GOT3 (cell line): ENCODE results near the gene HECW1.

Source experiments
- DNase-seq: peaks from one replicate; lab custom pipeline; 2025; ENCODE audit warnings: mixed read lengths; lab: John Stamatoyannopoulos, UW

Gene HECW1

DNA sequence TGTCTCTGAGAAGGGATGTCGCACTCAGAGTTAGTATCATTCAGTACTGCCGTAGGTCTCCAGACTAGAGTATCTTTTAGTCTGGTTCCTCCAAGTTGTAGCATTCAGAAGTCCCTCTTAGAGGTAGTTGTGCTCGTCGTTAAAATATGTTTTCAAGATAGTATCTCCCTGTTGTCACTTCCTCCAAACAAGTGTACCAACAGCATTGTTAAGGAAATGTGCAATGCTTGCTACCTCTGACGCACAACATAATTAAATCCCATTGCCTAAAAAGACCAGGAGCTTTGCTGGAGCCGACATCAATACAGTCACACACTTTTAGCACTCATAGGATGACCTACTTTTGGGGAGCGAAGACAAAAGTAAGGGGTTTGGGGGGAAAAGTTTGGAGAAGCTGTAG lies 390.5 kb downstream of the HECW1 start:
- no peak for DNase-seq

DNA sequence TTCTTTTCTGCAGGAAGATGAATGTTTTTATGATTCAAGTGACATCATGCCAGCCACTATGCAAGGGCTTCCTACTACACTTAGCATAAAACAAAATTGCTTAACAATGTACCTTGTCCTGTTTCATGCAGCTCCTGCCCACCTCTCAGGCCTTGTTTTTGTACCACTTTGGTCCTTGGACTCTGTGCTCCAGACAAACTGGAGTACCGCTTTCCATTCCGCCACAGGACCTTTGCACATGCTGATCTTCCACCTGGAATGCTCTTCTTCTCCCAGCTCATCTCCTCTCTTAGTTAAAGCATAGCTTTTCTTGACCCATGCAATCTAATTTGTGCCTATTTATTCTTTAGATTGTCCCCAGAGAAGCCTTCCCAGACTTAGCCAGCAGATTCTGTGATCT lies 393.0 kb downstream of the HECW1 start:
- no peak for DNase-seq

DNA sequence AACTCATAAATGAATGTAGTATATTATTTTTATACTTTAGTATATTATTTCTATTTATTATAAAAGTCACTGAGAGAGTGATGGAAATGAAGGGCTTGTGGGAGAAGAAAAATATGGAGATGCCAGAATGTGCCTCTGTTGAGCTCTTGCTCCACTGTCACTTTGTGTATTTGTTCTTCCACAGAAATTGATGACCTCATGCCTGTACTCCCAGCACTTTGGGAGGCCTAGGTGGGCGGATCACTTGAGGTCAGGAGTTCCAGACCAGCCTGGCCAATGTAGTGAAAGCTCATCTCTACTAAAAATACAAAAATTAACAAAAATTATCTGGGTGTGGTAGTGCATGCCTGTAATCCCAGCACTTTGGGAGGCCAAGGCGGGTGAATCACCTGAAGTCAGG lies 394.0 kb downstream of the HECW1 start:
- DNase-seq = no peak

DNA sequence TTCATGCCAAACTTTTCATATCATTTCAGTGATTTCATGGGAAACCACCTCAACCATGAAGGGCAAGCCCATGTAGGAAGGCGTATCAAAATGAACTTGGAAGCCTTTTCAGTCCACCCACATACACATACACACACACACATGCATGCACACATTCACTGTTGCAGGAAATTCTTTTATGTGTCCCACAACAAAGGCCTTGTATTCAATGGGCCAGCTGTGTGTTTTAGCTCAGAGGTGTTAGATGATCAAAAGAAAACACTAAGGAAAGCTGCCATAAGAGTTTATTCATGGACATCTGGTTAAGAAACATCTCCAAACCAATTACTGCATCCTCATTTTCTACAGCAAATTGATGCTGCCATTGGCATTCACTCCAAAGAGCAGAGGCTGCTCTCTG lies 396.0 kb downstream of the HECW1 start:
- no peak for DNase-seq

DNA sequence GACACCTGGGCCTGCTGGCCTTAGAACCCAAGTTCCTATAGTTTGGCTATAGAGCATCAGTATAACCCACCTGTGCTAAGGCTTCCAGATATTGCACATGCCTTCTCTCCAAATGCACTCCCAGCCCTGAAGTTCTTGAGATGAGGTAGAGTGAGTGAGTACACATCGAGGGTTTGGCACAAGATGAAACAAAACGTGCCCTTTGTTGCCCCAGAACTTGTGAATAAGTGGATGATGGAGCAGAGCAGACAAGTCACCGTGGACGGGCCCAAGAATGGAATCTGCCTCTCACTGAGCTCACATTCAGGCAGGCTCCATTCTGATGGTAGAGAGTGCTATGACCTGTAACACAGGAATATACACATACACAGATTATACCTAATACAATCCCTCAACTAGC lies 397.5 kb downstream of the HECW1 start:
- DNase-seq = no peak

DNA sequence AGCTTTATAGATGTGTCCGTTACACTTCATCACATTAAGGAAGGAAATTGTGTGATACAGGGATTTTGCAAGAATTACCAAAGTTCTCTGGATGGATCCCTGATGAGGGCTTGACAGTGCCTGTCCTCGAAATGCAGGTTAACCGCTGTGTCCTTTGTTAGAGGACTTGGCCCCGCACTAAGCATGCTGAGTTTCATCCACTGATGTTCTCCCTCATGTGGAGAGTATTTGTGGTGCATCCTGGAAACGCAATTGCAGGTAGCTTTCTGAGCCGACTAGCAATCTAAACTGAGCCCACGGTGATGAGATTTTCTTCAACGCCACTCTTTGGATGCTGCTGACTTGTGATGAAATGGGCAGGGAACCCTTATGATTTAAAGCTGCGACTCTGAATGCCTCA lies 398.6 kb downstream of the HECW1 start:
- DNase-seq = no peak

DNA sequence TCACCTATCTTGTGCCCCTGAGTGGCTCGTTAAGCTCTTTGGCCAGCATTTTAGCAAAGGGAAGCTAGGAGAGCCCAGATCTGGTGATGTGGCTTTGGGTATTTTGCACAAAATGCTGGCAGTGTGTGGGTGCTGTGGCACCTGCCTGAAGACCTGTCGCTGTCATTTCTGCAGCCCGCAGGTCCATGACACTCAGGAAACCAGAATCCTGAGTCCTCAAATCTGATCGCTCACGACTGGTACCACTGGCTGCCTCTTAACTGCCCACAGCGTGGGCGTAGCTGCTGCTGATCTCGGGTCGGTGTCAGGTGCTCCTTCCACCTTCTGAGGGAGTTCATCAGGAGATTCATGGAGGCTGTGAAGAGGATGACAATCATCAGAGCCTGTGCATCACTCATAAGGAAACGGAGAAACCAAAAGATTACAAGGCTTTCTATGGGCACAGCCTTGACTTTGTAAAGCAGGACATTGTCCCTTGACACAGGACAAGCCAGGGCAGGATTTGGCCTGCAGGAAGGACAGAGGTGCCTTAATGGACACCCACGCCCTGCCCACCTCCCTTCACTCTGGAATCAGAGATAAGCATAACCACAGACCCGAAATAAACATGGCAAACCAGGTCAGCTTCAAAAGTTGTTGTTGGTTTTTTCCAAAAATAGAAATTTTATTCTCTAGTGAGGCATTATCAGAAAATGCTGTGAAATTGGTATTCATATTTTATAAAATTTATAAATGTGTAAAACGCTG lies 399.5 kb downstream of the HECW1 start:
- DNase-seq = no peak

DNA sequence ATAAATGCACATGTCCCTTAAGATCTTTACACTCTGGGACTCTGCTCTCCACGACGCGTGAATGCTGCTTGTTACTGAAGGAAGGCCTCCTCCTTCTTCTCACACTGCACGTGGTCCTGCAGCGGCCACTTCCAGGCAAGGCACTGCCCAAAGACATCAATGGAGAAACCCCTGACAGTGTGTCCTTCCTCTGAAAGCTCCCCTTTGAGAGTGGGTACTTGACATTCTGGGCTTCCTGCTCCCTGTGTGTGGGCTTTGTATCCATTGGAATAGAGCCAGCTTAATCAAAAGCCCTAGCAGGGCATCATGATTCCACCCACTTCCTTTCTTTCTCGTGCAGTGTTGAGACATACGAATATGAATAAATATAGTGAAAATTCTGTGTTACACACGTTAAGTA lies 400.8 kb downstream of the HECW1 start:
- DNase-seq = no peak

DNA sequence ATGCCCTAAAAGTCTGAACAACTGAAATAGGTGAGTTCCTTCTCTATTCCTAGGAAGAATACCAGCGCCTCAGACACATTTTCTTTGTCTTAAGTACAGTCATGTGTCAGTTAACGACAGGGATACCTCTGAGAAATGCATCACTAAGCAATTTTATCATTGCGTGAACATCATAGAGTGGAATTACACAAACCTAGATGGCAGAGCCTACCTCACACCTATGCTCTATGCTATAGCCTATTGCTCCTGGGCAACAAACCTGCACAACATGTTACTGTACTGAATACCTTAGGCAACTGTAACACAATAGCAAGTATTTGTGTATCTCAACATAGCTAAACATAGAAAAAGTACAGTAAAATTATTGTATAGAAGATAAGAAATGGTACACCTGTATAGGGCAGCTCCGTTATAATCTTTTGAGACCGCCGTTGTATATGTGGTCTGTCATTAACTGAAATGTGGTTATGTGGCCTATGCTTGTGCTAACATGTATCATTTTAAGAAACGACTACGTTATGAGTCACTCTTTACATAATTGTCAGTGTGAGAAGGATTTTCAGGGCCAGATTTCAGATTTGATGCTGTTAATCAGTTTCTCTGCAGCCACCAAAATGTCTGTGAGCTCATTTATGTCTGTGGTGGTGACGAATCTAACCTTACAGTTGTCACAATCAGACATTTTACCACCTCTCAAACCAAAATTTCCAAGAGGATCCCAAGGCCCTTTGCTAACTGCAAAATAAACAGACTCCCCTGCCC lies 404.3 kb downstream of the HECW1 start:
- DNase-seq = no peak

DNA sequence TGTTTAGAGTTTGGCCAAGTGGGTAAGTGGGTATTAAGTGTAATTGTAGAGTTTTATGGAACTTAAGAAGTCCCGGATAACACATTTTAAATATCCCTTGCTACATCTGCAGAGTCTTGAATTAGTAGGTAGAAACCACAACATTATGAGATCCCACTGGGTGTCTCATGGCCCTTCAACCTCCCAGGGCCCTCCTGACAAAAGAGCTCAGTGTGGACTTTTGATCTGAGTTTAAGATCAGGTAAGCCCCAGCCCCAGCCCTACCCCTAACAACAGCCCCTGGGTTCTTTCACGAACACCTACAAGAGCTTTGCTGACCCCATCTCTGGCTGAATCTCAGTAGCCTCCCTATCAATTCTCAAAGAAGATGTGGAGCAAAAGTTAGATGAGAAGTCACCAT lies 405.0 kb downstream of the HECW1 start:
- no peak for DNase-seq

DNA sequence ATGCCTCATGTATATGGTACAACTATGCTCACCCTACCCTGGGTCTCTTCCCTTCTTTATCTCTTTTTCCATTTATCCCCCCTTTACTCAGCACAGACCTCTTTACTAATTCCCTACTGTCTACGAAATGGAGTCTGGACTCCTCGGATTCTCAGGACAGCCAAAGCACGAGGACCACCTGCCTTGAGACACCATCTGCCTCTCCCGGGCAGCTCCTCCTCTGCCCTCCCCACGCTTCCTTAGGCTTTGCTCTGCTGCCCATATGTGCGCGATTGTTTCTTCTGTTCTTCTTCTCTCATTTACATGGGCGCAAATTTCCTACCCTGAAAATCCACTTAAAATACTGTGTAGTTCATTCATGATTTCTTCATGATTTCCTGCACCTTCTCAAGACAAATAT lies 407.8 kb downstream of the HECW1 start:
- DNase-seq = no peak

DNA sequence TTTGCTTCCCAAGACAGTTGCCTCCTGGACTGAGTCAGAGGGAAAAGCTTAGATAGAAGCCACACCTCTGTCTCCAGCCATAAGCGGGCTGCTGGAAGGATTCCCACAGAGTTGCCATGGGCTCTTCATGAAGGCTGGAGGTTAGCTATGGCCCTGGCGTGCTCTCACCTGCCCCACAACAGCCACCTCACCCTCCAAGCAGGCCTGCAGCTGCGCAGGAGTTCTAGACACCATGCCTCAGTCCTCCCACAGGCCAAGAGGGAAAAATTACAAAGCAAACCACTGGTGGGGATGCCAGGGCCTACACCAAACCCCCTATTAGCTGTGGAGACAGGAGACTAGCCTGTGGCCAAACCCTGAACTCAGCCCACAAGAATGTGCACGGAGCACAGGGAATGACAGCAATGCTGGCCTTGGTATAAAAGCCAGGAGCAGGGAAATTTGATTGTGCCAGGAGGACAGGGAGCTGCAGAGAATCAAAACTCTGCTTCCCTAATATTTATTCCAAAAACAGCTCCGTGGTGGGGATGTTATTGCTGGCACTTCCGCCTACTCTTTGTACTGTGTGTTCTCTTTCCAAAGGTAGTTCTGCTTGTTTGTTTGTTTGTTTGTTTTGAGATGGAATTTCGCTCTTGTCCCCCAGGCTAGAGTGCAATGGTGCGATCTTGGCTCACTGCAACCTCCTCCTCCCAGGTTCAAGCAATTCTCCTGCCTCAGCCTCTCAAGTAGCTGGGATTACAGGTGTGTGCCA lies 410.1 kb downstream of the HECW1 start:
- DNase-seq = no peak

DNA sequence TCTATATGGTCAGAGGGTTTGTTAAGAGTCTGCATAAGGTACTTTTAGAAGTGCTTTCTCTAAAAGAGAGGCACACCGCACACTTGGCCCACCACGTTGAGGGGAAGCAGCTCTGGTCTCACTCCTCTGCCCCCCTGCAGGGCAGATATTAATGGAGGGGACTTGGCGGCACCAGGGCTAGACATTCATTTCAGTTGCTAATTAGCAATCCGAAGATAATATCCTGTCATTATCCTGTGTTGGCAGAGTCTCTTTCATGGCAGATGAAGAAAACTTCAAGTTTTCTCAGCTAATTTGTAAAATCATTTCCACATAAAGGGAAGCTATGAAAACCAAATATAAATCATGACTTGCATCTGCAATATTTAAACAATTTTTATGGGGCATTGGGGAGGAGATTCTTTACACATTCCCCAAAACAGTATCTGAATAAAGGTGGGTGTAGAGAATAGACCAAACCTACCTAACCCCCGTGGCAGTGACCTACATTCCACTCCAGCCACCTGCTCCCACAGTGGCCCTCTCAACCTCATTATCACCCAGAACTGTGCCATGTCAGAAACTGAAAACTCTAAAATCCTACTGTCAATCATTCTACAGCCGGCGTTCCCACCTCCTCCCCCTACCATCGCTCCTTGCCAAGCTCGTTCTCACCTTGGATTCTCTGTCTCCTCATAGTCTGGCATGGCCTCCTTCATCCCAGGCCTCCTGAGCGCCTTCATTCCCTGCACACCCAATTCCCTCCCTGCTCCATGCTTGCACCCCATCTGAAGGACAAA lies 416.3 kb downstream of the HECW1 start:
- DNase-seq = no peak

DNA sequence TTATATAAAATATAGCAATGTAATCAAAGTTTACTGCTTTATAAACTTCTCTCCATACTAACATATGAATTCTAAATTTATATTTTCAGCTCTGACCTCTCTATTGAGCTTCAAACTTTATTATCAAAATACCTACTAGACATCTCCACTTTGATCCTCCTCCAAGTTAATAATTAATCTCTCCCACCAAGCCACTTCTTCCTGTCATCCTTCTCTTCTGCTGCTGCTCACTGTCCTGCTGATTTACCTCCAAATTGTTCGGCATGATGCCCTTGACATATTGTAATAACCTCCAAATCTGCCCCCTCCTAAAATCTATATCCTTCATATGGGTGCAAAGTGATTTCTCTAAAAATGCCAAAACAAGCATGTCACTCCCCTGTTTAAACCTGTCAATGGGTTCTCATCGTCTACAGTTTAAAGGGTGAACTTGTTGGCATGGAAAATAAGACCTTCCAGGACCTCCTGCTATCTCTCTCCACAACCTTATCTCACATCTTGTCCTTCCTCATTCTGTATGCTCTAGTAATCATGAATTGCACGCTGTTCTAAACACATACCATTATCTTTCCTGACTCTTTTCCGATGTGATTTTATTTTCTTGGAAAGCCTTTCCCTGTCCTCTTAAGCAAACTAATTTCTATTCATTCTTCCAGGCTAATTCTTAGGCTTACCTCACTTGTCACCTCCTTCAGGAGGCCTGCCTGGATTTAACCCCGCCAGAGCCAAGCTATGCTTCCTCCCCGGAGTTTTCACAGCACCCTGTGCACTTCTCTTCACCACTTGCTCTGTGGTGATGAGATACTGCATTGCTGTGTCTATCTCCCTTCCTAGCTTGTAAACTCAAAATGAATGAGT lies 418.3 kb downstream of the HECW1 start:
- no peak for DNase-seq

DNA sequence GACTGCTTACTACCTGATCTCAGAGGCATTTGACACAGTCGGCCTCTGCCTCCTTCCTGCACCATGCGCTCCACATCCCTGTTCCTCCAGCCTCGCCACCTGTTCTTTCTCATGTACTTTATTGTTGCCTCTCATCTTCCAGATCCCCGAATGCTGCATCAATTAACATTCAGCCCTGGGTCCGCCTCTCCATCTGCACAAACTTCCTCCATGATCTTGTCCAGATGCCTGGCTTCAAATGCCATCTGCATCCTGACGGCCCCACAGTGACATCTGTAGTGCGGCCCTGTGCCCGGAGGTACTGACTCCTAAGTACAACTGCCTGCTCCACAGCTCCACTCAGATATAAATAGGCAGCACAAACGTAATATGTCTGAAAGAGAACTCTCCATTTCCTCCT lies 419.3 kb downstream of the HECW1 start:
- no peak for DNase-seq

DNA sequence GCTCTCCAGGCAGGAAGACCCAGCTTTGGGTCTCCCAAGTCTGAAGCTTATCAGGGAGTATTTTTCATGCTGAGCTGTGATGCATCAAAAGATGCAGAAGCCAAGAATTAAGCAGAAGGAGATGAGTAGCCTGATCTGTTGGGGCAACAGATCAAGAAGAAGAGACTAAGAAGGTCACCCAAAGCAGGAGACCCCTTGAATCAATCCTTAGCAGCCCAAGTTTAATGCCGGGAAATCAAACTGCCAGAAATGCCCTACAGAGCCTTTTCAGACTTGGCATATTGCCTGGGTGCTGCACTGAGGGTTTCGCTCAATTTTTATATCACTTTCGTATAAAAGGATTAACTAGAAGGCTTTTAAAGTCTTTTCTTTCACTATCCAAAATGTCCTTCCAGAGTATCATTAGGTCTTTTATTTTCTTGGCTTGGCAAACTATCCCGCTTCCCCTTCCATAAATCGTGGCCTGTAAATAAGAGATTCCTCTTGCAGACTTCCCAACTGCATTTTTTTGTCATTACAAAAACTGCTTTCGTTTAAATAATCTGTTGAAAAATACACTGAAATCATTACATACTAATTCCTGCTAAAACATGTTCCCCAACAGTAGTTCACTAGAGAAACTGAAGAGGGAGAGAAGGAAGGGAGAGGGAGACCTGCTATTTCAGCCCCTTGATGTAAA lies 421.5 kb downstream of the HECW1 start:
- no peak for DNase-seq

DNA sequence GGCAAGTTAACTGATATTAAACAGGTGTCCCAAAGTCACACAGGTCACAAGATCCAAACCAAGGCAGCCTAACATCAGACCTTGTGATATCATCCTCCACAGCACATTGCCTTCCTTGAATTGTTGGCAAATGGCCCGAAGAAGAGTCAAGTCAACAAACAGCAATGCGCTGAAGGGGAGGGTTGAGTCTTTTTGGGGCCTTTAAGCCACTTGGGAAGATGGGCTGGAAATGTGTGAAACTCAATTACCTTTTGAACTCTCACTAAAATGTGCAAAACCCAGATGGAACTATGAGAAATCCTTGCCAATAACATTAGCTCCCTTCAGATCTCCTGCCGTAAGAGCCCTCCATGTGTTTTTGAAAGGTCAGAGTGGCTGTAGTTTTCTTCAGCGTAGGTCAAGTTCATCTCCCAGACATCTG lies 422.6 kb downstream of the HECW1 start:
- no peak for DNase-seq

DNA sequence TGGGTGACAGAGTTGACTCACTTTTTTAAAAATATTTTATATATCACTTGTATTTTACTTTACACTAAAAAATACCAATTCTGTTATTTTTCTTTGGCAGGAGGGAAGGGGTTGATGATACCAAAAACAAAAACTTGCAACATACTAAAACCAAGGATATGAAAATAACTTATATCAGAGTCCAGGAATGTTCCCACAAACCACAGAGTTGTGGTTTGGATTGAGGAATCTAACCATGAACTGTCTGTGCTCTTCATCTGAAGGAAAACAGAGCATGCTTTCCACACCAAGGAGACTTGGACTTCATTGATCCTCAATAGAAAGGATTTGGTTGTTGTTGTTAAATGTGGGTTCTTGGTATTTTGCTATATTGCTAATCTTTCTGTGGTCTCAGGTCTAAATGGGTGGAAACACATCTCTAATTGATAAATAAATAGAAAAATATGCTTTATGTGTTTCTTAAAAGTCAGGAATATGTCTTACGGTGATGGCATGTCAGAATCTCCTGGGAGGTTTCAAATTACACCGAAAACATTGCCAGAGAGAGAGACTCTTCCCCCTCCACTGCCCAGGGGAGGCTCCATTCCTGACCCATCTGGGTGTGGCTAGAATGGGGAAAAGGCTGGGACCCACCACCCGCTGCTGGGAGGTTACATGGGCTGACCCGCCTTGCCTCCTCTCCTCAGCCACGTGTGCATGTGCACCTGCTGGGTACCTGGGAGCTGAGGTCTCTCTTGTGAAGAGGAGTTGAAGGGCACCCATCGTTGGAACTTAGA lies 423.6 kb downstream of the HECW1 start:
- DNase-seq = no peak

DNA sequence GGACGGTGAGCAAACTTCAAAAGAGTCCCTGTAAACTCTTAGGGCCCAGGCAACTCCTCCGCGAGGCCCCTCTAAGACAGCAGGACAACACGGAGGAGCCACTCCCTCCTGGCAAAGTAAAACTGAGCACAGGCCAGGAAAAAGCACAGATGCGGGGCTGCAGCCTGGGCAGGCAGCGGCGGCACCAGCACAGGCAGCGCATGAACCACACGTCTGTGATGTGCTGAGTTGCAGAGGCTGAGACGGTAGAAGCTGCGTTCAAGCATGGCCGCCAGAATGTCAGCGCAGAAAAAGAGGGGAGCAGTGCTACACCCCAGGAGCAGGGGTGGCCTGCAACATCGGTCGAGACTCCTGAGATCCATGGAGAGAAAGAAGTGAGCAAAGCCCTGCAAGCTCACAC lies 424.3 kb downstream of the HECW1 start:
- no peak for DNase-seq
